Neural progenitor cell (in vitro differentiated cells): ENCODE results near the gene SLC12A7.

Experiments used
- EZH2 ChIP-seq: fragments of 200-600 bp; sonication (generic); IDR thresholded peaks from 2 replicates; pipeline ENCODE4 v1.6.1; 2017; ENCODE audit warnings: antibody characterized with exemption, mild to moderate bottlenecking, moderate library complexity
- EZH2phosphoT487 ChIP-seq: fragments of 200-600 bp; sonication (generic); IDR thresholded peaks from 2 replicates; pipeline ENCODE4 v1.6.1; 2017; ENCODE audit warnings: antibody characterized with exemption
- TF ChIP-seq, protein P1 (sequence below): fragments of 200-600 bp; sonication (generic); IDR thresholded peaks from 2 replicates; pipeline ENCODE4 v1.5.1; 2017; ENCODE audit warnings: antibody characterized with exemption, mild to moderate bottlenecking

DNA sequence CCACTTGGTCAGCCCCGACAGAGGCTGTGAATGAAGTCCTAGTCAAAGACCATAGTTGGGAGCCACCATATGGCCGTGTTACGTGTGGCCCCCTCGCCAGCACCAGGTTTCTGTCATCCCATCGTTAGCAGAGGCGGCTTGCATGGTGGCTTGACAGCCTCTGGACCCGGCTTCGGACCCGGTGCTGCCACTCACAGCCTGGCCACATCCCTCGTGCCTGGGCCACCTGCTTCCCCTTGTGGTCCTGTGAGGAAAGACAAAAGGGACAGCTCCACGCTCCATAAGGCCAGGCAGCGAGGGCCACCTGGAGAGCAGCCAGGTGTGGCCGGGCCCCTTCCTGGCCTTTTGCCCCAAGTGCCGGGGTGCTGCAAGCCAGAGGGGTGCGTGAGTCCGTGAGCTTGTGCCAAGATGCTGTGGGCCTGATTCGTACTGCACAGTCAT is 97.1 kb downstream of the SLC12A7 start:
- TF ChIP-seq, protein P1, sequence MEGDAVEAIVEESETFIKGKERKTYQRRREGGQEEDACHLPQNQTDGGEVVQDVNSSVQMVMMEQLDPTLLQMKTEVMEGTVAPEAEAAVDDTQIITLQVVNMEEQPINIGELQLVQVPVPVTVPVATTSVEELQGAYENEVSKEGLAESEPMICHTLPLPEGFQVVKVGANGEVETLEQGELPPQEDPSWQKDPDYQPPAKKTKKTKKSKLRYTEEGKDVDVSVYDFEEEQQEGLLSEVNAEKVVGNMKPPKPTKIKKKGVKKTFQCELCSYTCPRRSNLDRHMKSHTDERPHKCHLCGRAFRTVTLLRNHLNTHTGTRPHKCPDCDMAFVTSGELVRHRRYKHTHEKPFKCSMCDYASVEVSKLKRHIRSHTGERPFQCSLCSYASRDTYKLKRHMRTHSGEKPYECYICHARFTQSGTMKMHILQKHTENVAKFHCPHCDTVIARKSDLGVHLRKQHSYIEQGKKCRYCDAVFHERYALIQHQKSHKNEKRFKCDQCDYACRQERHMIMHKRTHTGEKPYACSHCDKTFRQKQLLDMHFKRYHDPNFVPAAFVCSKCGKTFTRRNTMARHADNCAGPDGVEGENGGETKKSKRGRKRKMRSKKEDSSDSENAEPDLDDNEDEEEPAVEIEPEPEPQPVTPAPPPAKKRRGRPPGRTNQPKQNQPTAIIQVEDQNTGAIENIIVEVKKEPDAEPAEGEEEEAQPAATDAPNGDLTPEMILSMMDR: no peak
- TF ChIP-seq EZH2phosphoT487 (no peak), EZH2 (no peak)
